ENCODE results near the gene TTC3. TPM values are rescaled to one million over a fixed set of nuclear protein-coding genes. Genes with fewer than 3 reads are reported as not detected.

The TTC3 gene
- total RNA-seq, 2 donors from 2014 or later = 68.2 to 74.4 TPM

GRCh38 chr21:37230632-37231248 is 157.7 kb downstream of the TTC3 start:
- no peak for ATAC-seq
- intact Hi-C loops (cut with DNase I) = no loop called here
- no peak for DNase-seq

- ATAC-seq = no peak
Observed at GRCh38 chr21:37231249-37231645, 158.2 kb downstream of the TTC3 start.

DNA sequence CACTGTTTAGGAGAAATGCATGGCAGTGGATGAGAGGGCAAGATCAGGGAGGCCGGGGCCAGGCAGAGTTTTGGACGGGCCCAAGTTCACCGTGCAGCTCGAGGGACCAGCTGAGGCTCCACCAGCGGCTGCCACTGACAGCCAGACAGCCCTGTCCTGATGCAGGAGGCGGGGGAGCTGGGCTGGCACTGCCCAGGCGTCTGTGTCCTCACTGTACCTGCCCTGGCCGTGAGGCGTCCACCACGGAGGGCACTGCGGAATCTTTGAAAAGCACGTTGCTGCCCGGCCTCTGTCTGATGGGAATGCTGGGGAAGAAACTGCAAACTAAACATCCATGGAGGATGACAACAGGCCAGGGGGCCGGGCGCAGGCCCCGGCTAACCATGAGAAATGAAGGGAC is 158.6 kb downstream of the TTC3 start:
- no peak for DNase-seq
- ATAC-seq = no peak
- intact Hi-C loops (cut with DNase I) = no loop called here

More at GRCh38 chr21:37231249-37231645, 158.2 kb downstream of the TTC3 start:
- intact Hi-C loops (cut with DNase I) = no loop called here
- DNase-seq = no peak

DNA sequence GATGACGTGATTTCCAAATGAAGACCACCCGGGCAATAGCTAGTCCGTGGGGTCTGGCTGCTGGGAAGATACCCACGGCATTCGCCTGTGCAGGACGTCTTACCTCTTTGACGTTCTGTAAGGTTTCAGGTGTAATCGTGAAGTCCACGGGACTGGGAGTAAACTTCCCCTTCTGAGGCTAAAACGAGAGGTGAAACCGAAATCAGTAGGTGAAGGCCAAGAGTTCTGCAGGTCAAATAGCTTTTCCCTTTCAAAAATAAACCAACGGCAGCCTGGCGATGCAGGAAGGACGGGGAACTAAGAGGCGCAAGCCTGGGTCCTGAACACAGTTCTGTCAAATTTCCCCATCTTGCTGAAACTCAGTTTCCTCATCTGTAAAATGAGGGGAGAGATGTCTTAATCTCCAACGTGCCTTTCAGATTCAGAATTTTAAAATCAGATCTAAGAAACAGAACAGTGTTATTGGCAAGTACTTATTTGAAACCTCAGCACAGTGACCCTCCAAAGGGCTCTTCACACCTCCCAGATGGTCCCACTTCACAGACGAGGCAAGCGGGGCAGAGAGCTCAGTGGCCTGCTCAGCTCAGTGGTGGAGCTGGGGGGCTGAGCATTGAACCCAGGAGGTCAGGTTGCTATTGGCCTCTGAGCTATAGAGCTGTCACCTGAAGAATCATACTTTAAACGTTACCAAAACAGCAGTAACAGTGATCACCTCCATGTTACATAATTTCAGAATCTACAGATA is 159.4 kb downstream of the TTC3 start:
- ATAC-seq (no peak), DNase-seq (no peak)
- intact Hi-C loops (cut with DNase I) = no loop called here

GRCh38 chr21:37233551-37234146 is 160.6 kb downstream of the TTC3 start:
- ATAC-seq = no peak
- no peak for DNase-seq

GRCh38 chr21:37237346-37237745 is 164.3 kb downstream of the TTC3 start:
- DNase-seq = no peak
- intact Hi-C loops (cut with DNase I) = no loop called here
- no peak for ATAC-seq

More at GRCh38 chr21:37233551-37234146, 160.6 kb downstream of the TTC3 start:
- intact Hi-C loops (cut with DNase I) = no loop called here

DNA sequence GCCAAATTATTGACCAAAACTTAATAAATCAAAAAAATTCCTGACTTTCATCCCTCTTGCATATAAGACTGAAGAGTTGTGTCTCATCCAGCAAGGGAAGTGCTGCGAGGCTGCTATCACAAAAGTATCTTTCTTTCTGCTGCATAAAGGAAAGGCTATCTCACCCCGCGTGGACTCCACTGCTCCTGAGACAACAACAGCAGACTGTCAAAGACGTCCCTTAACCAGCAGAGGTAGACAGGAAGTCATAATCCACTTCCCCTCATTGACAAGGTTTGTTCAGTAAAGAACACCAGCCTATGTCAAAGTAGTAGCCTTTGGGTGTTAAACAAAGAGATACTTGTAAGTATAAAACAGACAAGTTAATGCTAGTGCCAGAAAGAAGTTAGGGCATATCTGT is 164.7 kb downstream of the TTC3 start:
- intact Hi-C loops (cut with DNase I) = no loop called here
- DNase-seq (no peak), ATAC-seq (no peak)

- DNase-seq (no peak), ATAC-seq (no peak)
Observed at GRCh38 chr21:37240978-37241377, 167.9 kb downstream of the TTC3 start.

GRCh38 chr21:37241426-37241825 is 168.4 kb downstream of the TTC3 start:
- DNase-seq (no peak), ATAC-seq (no peak)
- intact Hi-C loops (cut with DNase I) = no loop called here

More at GRCh38 chr21:37240978-37241377, 167.9 kb downstream of the TTC3 start:
- intact Hi-C loops (cut with DNase I) = no loop called here

DNA sequence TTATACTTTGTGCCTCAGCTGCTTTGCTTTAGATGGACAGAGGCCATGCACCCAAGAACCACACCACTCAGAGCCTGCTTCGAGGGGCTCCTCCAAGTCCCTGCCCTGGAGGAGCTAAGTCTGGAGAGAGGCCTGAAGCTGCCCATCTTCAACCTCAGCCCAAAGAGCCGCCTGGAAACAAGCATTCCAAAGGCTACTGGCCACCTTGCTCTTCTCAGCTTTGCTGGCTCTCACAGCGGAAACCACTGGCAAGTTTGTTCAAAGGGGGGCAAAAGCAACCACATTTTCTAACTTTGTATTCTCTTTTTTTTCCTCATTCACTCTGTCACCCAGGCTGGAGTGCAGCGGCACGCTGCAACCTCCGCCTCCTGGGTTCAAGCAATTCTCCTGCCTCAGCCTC is 170.9 kb downstream of the TTC3 start:
- ATAC-seq = no peak
- intact Hi-C loops (cut with DNase I) = no loop called here
- DNase-seq = no peak

DNA sequence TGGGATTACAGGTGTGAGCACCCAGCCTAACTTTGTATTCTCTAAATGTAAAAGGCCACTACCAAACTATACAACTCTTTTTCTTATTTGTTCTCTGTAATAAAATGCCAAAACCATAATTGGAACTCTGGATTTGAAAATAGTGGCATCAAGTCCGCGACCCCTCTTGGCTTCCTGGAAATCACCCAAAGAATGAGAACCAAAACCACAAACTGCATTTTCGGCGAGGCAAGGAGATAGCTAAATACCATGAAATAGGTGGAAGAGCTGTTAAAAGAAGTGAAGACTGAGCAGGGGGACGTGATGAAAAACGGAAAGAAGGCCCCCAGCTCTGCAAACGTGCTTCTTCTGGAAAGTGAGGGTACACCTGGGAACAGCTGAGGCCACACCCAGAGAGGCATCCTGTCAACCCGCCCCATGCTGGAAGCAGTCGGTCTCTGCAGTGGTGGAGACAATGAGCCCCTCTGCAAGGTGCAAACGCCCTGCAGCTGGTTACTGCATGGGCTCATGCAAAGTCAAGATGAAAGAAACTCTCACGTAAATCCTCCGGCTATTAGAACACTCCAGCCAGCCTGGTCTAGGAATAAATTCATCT is 171.5 kb downstream of the TTC3 start:
- DNase-seq = no peak
- intact Hi-C loops (cut with DNase I) = no loop called here
- no peak for ATAC-seq

- ATAC-seq (no peak), DNase-seq (no peak)
- intact Hi-C loops (cut with DNase I) = no loop called here
Observed at GRCh38 chr21:37245151-37245550, 172.1 kb downstream of the TTC3 start.

- ATAC-seq (no peak), DNase-seq (no peak)
- intact Hi-C loops (cut with DNase I) = no loop called here
Observed at GRCh38 chr21:37248298-37248697, 175.2 kb downstream of the TTC3 start.

DNA sequence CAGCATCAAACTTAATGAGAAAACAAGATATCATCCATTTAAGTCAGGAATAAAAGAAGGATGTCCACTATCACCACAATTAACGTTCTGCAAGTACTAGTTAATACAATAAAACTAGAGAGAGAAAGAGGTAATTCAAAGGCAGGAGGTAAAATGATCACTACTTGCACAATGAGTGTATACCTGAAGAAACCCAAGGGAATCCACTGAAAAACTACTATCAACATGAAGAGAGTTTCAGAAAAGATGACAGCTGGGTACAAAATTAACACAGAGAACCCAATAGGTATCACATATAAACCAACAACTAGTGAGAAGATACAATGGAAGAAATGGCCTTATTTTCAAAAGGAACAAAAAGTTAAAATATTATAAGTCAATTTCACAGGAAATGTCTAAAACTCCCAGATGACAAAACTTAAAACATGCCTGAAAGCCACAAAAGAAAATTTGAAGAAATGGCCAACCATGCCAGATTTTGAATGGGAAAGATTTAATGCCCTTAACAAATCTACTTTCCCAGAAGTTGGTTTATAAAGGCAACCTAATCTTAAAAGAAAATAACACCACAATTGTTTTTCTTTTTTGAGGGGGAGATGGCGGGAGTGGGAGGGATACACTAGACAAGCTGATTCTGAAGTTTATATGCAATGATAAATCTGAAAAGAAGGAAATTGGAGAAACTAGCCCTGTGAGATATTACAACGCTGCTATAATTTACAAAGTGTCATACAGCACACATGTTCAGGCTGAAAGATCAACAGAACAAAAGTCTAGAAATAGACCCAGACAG is 176.3 kb downstream of the TTC3 start:
- no peak for ATAC-seq
- no peak for DNase-seq
- intact Hi-C loops (cut with DNase I) = no loop called here

DNA sequence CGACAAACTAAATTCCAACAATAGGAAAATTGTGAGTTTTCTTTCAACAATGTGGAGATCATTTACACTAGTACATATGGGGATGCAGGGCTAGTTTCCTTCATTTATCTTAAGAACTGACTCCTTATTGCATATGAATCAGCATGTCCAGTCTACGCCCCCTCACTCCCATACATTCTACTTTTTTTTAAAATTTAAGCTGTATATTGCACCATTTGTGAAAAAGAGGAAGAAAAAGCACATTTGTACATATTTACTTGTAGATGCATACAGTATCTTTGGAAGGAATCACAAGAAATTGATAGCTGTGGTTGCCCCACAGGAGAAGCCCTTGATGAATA is 178.2 kb downstream of the TTC3 start:
- ATAC-seq = no peak
- DNase-seq = no peak
- intact Hi-C loops (cut with DNase I) = no loop called here

Other genes starting within 250 kb of the TTC3 start
- 1 to 10 TPM; 8.3 to 8.9 TPM for gene HLCS, start 106.6 kb upstream of the TTC3 start, total RNA-seq
- not detected for gene RIPPLY3, start 66.6 kb upstream of the TTC3 start, total RNA-seq
- gene PIGP, start 183 bp upstream of the TTC3 start, total RNA-seq = 10 to 100 TPM; 32.1 to 33.2 TPM
- 10 to 100 TPM; 35.0 to 43.6 TPM for gene VPS26C, start 194.1 kb downstream of the TTC3 start, total RNA-seq

Data from left cardiac atrium (tissue), 4 donors.